GM12865 (cell line): ENCODE measurements around the gene ZNF335.

Experiments
- DNase-seq: peaks from one replicate; pipeline ENCODE4 v3.0.0; 2010; ENCODE audit warnings: low read depth
- H3K4me3 ChIP-seq: 2 replicates; pipeline ENCODE4 v1.5.1; 2011; ENCODE audit warnings: mild to moderate bottlenecking, low read depth, low read length, control low read depth
- CTCF ChIP-seq: IDR thresholded peaks from 2 replicates; pipeline ENCODE4 v1.5.1; 2011; ENCODE audit warnings: low read length, control low read depth, low read depth, inconsistent platforms; ENCODE audit not compliant: insufficient read depth; ENCODE audit errors: missing control alignments

The ZNF335 gene

GRCh38 chr20:46007671-46008070, 35.7 kb upstream of the ZNF335 start:
- TF ChIP-seq CTCF: no peak
- no peak overlapping the region for H3K4me3 ChIP-seq
- no peak for DNase-seq

GRCh38 chr20:46006964-46007363, 35.0 kb upstream of the ZNF335 start:
- DNase-seq: no peak
- no peak overlapping the region for H3K4me3 ChIP-seq
- TF ChIP-seq CTCF: no peak

- no peak for TF ChIP-seq CTCF
- DNase-seq: no peak
- no peak overlapping the region for H3K4me3 ChIP-seq
Observed at GRCh38 chr20:46006022-46006705, 34.2 kb upstream of the ZNF335 start.

GRCh38 chr20:46004889-46005473, 33.0 kb upstream of the ZNF335 start:
- H3K4me3 ChIP-seq: no peak overlapping the region
- no peak for TF ChIP-seq CTCF
- DNase-seq: peak; percentile 46

- H3K4me3 ChIP-seq: no peak overlapping the region
- no peak for TF ChIP-seq CTCF
- DNase-seq: no peak
Observed at GRCh38 chr20:46004187-46004586, 32.2 kb upstream of the ZNF335 start.

- H3K4me3 ChIP-seq: no peak overlapping the region
- no peak for DNase-seq
- no peak for TF ChIP-seq CTCF
Observed at GRCh38 chr20:46002008-46002407, 30.0 kb upstream of the ZNF335 start.

GRCh38 chr20:46001498-46001897, 29.5 kb upstream of the ZNF335 start:
- H3K4me3 ChIP-seq: no peak overlapping the region
- TF ChIP-seq CTCF: no peak
- DNase-seq: no peak
